Measurements from ENCODE around the gene NBPF3.
A peak's percentile ranks its signal among the peaks of the same experiment; 100 is the strongest.

The NBPF3 gene

GRCh38 chr1:21491488-21492355 is 51.8 kb downstream of the NBPF3 start:
- peak in 1 of 10 donors; percentile 55 for DNase-seq
- intact Hi-C loops (cut with DNase I) = no loop called here

GRCh38 chr1:21492356-21492625 is 52.4 kb downstream of the NBPF3 start:
- intact Hi-C loops (cut with DNase I) = no loop called here
- no peak for DNase-seq

GRCh38 chr1:21494196-21494595 is 54.3 kb downstream of the NBPF3 start:
- DNase-seq = no peak
- intact Hi-C loops (cut with DNase I) = no loop called here

- DNase-seq = peak in 1 of 10 donors; percentile 77
- intact Hi-C loops (cut with DNase I) = no loop called here
Measured at GRCh38 chr1:21495225-21495820, 55.4 kb downstream of the NBPF3 start.

GRCh38 chr1:21496063-21496462 is 56.1 kb downstream of the NBPF3 start:
- intact Hi-C loops (cut with DNase I) = no loop called here
- no peak for DNase-seq

GRCh38 chr1:21496886-21497285 is 56.9 kb downstream of the NBPF3 start:
- intact Hi-C loops (cut with DNase I) = no loop called here
- DNase-seq = peak in 1 of 10 donors; percentile 20

- intact Hi-C loops (cut with DNase I) = no loop called here
- DNase-seq = peak in 1 of 10 donors; percentile 48
Measured at GRCh38 chr1:21497466-21498061, 57.6 kb downstream of the NBPF3 start.

GRCh38 chr1:21499283-21499950 is 59.5 kb downstream of the NBPF3 start:
- intact Hi-C loops (cut with DNase I) = no loop called here
- DNase-seq = no peak

GRCh38 chr1:21503706-21504377 is 63.9 kb downstream of the NBPF3 start:
- intact Hi-C loops (cut with DNase I) = no loop called here

GRCh38 chr1:21506804-21507203 is 66.9 kb downstream of the NBPF3 start:
- DNase-seq = peak in 2 of 10 donors; percentile 33 to 49
- intact Hi-C loops (cut with DNase I) = loop anchor here (5.0 kb wide), 1 partner anchor 85 kb away; no protein-coding TSS in a partner anchor

More at GRCh38 chr1:21503706-21504377, 63.9 kb downstream of the NBPF3 start:
- DNase-seq = peak in 3 of 10 donors; percentile 42 to 80 (median 44)

- peak in 2 of 10 donors; percentile 40 to 64 for DNase-seq
- intact Hi-C loops (cut with DNase I) = loop anchor here (5.0 kb wide), 1 partner anchor 85 kb away; no protein-coding TSS in a partner anchor
Measured at GRCh38 chr1:21507511-21508270, 67.8 kb downstream of the NBPF3 start.

GRCh38 chr1:21508580-21509350 is 68.8 kb downstream of the NBPF3 start:
- intact Hi-C loops (cut with DNase I) = loop anchor here (1.0 to 5.0 kb wide), 3 partner anchors 84 to 456 kb away; no protein-coding TSS in a partner anchor
- peak in 7 of 10 donors; percentile 34 to 91 (median 51) for DNase-seq

- peak in 2 of 10 donors; percentile 81 to 82 for DNase-seq
- intact Hi-C loops (cut with DNase I) = loop anchor here (1.0 to 5.0 kb wide), 3 partner anchors 83 to 455 kb away; no protein-coding TSS in a partner anchor
Measured at GRCh38 chr1:21509351-21510112, 69.6 kb downstream of the NBPF3 start, which contains the start of gene ALPL. Gene ALPL (plus strand): TSS chr1:21509423. CDS start chr1:21554082, 44,659 bp downstream.

- intact Hi-C loops (cut with DNase I) = no loop called here
- peak in 1 of 10 donors; percentile 13 for DNase-seq
Measured at GRCh38 chr1:21510113-21510493, 70.2 kb downstream of the NBPF3 start.

GRCh38 chr1:21510885-21511578 is 71.1 kb downstream of the NBPF3 start:
- DNase-seq = peak in 2 of 10 donors; percentile 5 to 20
- intact Hi-C loops (cut with DNase I) = no loop called here

- intact Hi-C loops (cut with DNase I) = no loop called here
- peak in 2 of 10 donors; percentile 65 to 66 for DNase-seq
Measured at GRCh38 chr1:21511579-21512522, 71.9 kb downstream of the NBPF3 start.

Measured in posterior cingulate gyrus (tissue), 11 donors.